ENCODE data around the gene ENOX1.

Gene ENOX1

DNA sequence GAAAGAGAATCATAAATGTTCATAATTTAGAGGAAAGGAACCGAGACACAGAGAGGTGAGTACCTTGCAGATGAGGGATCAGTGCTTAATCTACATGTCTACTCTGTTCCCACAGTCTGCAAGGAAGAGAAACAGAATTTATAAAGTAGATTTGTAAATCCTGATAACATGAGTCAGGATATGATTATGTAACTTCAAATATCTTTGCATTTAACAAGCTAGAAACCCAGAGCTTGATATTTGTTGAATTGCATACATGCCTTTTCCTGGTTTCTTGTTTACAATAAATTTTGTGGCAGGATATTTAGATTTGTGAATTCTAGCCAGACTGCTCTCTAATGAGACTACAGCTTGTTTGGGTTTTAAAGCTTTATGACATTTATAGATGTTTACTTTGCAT is 219.2 kb downstream of the ENOX1 start:
- H3K4me3 ChIP-seq (ENCODE audit: low read depth, low read length) = no peak overlapping the region
- TF ChIP-seq, protein P1, sequence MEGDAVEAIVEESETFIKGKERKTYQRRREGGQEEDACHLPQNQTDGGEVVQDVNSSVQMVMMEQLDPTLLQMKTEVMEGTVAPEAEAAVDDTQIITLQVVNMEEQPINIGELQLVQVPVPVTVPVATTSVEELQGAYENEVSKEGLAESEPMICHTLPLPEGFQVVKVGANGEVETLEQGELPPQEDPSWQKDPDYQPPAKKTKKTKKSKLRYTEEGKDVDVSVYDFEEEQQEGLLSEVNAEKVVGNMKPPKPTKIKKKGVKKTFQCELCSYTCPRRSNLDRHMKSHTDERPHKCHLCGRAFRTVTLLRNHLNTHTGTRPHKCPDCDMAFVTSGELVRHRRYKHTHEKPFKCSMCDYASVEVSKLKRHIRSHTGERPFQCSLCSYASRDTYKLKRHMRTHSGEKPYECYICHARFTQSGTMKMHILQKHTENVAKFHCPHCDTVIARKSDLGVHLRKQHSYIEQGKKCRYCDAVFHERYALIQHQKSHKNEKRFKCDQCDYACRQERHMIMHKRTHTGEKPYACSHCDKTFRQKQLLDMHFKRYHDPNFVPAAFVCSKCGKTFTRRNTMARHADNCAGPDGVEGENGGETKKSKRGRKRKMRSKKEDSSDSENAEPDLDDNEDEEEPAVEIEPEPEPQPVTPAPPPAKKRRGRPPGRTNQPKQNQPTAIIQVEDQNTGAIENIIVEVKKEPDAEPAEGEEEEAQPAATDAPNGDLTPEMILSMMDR (IDR thresholded peaks at IDR 0.05; ENCODE audit: low read depth, low read length, missing control alignments) = no peak
- DNase-seq (ENCODE audit: low read depth) = no peak

DNA sequence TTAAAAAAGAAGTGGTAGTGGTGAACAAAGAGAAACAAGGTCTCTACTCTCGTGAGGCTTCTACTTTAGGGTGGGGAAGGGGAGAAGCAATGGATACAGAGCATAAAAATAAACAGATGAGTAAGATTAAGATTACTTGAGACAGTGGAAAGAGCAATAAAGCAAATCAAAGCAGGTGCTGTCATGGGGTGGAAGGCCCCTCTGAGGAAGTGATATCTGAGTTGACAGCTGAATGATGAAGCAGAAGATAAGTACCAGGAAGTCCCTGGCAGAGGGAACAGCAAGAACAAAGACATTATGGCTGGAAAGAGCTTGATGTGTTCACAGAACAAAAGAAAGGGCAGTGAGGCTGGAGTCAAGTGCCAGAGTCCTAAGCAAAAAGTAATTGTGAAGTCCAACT is 221.8 kb downstream of the ENOX1 start:
- DNase-seq (ENCODE audit: low read depth) = no peak
- no peak overlapping the region for H3K4me3 ChIP-seq (ENCODE audit: low read depth, low read length)
- TF ChIP-seq, protein P1 (IDR thresholded peaks at IDR 0.05; ENCODE audit: low read depth, low read length, missing control alignments) = no peak

- DNase-seq (ENCODE audit: low read depth) = no peak
- TF ChIP-seq, protein P1 (IDR thresholded peaks at IDR 0.05; ENCODE audit: low read depth, low read length, missing control alignments) = no peak
- no peak overlapping the region for H3K4me3 ChIP-seq (ENCODE audit: low read depth, low read length)
These were observed 225.7 kb downstream of the ENOX1 start for GRCh38 chr13:43561081-43561480.

- DNase-seq (ENCODE audit: low read depth) = no peak
- no peak overlapping the region for H3K4me3 ChIP-seq (ENCODE audit: low read depth, low read length)
- TF ChIP-seq, protein P1 (IDR thresholded peaks at IDR 0.05; ENCODE audit: low read depth, low read length, missing control alignments) = no peak
These were observed 227.8 kb downstream of the ENOX1 start for GRCh38 chr13:43558939-43559338.

GRCh38 chr13:43558326-43558725 is 228.4 kb downstream of the ENOX1 start:
- H3K4me3 ChIP-seq (ENCODE audit: low read depth, low read length) = no peak overlapping the region
- TF ChIP-seq, protein P1 (IDR thresholded peaks at IDR 0.05; ENCODE audit: low read depth, low read length, missing control alignments) = no peak
- no peak for DNase-seq (ENCODE audit: low read depth)

DNA sequence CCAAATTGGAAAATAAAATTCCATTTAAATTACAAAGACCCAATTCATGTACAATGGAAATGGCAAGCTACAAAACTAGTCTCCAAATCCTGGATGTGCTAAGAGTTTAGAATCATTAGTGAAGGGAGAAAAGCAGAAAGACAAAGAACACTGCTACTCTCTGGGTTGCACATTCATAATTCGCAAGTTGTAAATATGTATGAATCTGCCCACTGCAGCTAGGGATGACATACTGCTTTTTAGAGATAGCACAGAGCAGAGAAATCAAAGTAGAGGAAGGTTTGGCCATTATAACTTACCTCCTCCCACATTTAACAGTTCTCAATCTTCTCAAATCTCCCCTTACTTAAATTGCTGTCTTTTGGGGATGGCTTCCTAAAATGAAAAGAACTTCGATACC is 231.1 kb downstream of the ENOX1 start:
- TF ChIP-seq, protein P1 (IDR thresholded peaks at IDR 0.05; ENCODE audit: low read depth, low read length, missing control alignments) = no peak
- no peak for DNase-seq (ENCODE audit: low read depth)
- H3K4me3 ChIP-seq (ENCODE audit: low read depth, low read length) = no peak overlapping the region

- TF ChIP-seq, protein P1 (IDR thresholded peaks at IDR 0.05; ENCODE audit: low read depth, low read length, missing control alignments) = no peak
- H3K4me3 ChIP-seq (ENCODE audit: low read depth, low read length) = no peak overlapping the region
- no peak for DNase-seq (ENCODE audit: low read depth)
These were observed 234.8 kb downstream of the ENOX1 start for GRCh38 chr13:43551897-43552456.

Data from GM12864 (cell line).